GM18873 (cell line): ENCODE results near the gene ZKSCAN8.
"Not testable (repeated sequence)": the region's sequence is repeated elsewhere in the genome, so short reads cannot be mapped to it uniquely, and the experiment has no call there.

Experiments
- ATAC-seq: cut with Tn5 transposase; IDR thresholded peaks from one replicate; pipeline ENCODE4 v1.9.1; 2021; ENCODE audit warnings: mild to moderate bottlenecking, moderate library complexity, moderate number of reproducible peaks; ENCODE audit not compliant: unreplicated experiment, low FRiP score

Gene ZKSCAN8

DNA sequence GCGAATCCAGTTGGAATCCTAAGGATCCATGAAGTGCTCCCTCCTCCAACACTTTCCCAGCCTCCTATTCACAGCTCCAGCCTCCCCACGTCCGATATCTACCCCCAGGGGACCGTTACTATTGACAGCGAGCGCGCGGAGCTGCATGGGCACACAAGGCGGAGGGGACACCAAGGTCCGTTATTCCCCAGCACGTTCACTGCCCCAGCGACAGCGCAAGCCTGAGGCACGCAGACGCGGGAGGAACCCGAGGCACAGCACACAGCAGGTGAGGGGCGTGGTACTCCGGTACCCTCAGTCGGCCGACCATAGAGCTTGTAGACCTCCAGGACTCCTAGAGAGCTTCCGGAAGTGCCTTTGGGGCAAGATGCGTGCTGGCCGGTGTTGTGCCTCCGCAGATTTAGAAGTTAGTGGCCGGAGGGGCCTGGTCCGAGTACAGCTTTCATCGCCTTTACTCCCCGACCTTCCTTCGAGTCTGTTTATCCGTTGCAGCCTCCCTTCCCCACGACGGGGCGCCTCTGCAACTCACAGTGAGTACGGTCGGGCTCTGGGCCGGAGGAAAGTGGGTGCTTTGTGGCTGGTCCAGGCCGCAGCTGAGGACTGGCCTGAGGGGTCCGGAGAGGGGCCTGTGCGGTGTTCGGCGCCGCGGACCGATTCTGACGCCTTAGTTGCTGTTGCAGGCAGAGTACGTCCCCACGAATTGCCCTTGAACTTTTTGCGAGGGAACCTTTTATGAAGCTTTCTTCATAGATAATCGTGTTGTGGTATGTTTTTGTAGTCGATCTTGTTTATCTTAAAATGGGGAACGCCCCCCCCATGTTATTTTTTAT lies at the start of gene ZKSCAN8:
Gene ZKSCAN8, plus strand, starts transcription at position 384 of the 830 bp plus-strand sequence. CDS start 6,525 bp downstream, outside the sequence.
- ATAC-seq, result peak; percentile 64

DNA sequence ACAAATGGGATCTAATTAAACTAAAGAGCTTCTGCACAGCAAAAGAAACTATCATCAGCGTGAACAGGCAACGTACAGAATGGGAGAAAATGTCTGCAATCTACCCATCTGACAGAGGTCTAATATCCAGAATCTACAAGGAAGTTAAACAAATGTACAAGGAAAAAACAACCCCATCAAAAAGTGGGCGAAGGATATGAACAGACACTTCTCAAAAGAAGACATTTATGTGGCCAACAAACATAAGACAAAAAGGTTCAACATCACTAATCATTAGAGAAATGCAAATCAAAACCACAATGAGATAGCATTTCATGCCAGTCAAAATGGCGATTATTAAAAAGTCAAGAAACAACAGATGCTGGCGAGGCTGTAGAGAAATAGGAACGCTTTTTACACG lies 39.5 kb upstream of the ZKSCAN8 start:
- not testable (repeated sequence) for ATAC-seq

DNA sequence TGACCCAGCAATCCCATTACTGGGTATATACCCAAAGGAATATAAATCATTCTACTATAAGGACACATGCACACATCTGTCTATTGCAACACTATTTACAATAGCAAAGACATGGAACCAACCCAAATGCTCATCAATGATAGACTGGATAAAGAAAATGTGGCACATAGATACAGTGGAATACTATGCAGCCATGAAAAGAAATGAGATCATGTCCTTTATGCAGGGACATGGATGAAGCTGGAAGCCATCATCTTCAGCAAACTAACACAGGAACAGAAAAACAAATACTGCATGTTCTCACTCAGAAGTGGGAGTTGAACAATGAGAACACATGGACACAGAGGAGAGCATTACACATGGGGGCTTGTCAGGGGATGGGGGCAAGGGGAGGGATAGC lies 39.0 kb upstream of the ZKSCAN8 start:
- not testable (repeated sequence) for ATAC-seq

DNA sequence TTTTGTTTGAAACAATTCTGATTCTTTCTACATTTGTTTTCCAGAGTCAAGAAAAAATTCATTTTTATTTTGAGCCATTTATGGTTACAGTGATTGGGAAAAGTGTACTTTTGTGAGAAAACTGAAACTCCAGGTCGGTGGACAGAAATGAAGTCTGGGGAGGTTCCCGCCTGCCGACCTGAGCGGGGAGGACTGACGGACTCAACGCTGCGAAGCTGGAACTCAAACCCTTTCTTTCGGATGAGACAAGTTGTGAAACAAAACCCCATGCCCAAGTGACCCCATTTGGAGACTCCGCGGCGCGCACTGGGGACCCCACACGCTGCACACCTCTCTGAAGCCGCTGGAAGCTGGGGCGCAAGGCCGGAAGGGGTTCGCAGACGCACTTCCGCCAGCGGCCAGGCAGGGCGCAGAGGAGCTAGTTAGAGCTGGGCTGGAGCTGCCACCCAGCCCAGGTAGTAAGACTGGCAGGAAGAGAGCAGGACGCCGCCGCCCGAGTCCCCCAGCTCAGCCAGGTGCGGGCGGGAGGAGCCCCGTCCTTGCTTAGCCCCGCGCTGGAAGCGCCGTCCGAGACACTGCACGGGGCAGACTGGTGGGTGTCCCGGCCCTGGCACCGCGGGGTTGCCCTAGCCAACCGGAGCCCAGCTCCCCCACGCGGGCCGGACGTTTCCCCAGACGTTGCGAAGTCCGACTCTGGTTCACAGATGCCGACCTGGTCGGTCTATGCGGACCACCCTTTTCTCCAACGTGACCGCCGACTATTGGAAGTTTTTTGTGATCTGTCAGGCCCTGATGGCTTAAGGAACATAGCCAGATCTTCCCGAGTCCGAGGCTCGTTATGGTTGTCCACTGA lies 37.1 kb upstream of the ZKSCAN8 start:
- ATAC-seq, result peak; percentile 95

DNA sequence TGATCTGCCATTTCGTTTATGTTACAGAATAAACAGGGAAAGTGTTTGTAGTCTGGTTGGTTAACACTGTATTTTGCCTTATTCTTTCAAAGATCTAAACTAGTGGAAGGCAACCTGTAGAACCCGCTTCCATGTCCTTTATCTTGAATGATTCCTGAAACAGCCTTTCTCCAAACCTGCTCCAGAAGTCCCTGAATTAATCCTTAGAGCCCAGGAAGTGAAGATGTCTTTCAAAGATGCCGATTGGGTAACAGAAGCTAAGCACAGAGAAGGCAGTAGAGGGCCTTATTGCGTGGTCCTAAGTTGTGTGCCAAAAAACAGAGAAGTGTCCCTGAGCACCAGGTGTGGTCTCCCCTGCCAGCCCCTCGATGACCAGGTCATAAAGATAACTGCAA lies 36.4 kb upstream of the ZKSCAN8 start:
- peak; percentile 15 for ATAC-seq

DNA sequence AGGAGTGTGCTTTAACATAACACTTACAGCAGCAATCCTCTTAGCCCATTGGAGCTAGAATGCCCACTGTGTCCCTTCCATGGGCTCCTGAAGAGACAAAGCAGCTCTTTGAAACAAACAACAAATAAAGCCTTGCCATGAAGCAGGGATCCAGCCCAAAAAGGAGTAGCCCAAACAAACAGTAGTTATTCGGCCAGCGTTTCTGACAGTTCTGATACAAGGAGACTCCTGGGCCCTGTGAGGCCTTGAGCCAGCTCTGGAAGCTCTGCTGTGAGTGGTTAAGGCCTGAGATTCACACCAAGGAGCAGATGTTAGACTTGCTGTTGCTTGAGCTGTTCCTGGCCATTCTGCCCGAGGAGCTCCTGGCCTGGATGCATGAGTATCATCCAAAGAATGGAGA lies 34.2 kb upstream of the ZKSCAN8 start:
- ATAC-seq, result no peak

DNA sequence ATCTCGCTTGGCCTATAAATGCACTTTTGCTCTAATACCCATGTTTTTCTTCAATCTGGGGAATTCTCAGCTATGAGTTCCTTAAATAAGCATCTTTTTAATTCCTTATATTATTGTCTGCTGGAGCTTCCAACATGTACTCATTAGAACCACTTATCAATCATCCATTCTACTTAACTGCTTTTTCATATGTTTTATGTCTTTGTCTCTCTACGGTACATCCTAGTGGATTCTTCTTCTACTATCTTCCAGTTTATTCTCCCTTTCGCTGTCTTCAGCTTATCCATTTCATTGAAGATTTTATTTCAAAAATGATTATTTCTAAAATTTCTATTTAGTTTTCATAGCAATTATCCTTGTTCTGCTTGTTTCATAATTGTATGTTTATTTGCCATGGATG lies 29.7 kb upstream of the ZKSCAN8 start:
- ATAC-seq, result no peak

DNA sequence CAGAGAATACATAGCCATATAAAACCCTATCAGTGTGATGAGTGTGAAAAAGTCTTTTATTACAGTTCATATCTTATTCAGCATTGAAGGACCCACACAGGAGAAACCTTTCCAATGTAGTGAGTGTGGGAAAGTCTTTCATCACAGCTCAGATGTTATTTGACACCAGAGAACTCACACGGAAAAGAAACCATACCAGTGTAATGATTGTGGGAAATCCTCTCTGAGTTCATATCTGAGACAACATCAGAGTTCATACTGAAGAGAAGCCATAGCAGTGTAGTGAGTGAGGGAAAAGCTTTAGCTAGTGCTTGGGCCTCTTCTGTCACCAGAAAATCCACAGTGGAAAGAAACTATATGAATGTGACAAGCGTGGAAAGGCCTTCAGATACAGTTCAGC lies 25.9 kb upstream of the ZKSCAN8 start:
- no peak for ATAC-seq

DNA sequence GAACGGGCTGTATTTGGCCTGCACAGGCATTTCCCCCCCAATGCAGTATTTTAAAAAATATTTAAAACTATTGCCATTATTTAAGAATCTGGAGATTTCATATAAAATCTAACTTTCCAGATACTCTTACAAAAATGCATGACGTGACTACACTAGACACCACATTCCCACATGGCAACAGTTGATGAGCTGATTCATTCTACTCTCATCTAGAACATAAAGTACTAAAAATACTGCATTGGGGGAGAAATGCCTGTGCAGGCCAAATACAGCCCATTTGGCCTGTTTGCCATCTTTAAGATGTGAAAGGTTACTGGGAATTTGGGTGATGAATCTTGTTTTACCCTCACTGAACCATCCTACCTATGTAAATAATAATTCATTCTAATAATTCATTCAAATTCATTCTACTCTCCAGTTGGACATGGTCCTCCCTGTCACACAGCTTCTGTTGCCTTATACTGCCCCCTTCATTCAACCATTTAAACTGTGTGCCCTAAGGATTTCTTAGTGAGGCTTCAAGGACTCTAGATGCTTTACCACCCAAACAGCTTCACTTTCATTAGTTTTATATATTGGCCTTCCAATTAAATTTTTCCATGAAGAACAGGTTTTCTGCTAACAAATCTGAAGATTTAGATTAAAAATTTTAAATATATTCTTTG lies 24.2 kb upstream of the ZKSCAN8 start:
- no peak for ATAC-seq

DNA sequence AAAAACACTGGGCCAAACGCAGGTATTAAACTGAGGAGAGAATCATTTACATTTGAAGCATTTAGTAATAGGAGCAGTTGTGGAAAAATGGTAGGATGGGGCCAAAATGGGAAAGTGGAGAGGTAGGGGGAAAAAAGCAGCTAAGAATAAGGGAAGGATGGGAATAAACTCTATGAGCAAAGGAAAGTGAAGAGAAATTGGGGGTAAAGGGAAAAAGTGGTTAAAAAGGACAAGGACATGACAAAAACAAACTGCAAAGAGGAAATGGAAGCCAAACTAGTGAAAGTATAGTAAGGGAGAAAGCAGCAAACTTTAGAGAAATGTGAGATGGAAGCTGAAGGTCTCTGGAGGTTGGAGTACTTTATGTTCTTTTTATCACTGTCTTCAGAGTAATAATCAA lies 23.5 kb upstream of the ZKSCAN8 start:
- no peak for ATAC-seq

DNA sequence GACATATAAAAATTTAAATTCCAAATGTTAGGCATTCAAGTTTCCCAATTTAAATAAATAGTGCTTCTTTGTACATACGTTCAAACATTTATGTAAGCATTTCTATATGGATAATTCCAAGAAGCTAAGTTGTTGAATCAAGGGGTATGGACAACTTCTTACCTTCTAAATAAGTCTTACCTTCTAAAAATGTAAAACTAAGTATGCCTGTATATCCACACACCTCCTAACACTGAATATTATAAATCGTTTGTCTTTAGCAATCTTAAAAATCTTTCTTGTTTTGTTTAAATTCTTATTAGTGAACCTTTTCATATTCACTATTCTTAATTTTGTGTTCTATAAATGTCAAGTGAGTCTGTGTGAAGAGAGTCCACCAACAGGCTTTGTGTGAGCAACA lies 19.8 kb upstream of the ZKSCAN8 start:
- no peak for ATAC-seq

DNA sequence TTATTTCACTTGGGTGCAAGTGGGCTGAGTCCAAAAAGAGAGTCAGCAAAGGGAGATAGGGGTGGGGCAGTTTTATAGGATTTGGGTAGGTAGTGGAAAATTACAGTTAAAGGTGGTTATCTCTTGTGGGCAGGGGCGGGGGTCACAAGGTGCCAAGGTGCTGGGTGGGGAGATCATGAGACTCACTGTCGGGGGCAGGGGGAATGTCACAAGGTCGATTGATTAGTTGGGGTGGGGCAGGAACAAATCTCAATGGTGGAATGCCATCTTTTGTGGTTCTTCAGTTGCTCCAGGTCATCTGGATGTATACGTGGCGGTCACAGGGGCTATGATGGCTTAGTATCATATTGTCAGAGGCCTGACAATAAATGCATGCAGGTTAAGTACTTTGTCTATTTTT lies 19.4 kb upstream of the ZKSCAN8 start:
- ATAC-seq, result not testable (repeated sequence)

DNA sequence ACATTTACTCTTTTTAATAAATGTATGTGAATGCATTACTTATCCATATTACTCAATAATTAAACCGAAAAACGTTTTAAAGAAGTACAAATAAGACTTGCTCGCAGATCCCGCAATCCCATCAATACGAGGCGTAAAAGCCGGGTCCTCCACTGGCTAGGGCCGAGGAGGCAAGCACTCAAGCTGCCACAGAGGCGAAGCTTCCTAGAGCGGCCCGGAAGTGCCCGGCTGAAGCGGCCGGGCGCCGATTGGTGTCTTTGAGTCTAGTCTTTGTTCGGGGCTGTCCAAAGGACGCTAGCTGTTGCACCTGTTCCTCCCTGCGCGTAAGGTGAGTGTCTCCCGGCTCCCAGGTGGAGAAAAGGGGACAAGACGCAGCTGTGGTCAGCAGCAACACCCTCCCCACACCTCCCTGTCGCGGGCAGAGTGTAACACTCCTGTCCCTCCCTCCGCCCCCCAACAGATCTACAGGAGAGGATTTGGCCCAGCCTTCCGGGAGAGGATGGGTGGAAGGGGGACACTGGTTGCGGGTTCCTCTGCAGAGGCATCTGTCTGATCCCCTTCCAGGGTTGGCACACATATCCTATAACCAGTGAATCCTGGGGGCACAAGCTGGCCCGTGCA lies 17.2 kb upstream of the ZKSCAN8 start, which contains the start of gene ZSCAN16:
Gene ZSCAN16, plus strand, starts transcription at position 260 of the 621 bp plus-strand sequence. CDS start 835 bp downstream, outside the sequence.
- peak; percentile 71 for ATAC-seq

DNA sequence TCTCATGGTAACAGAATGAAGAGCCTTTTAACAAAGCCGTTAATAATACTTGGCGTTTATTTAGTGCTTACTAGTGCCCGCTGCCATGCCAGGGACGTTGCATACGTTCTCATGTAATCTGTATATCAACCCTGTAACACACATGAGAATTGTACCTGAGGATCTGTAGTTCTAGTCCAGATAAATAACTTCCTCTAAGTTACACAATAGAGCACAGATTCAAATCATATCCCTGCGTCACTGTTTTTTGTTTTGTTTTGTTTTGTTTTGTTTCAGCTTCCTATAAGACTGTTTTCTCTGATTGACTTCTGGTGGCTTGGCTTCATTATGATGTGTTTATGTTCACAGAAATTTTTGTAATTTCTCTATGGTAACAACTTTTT lies 16.7 kb upstream of the ZKSCAN8 start:
- peak; percentile 15 for ATAC-seq

DNA sequence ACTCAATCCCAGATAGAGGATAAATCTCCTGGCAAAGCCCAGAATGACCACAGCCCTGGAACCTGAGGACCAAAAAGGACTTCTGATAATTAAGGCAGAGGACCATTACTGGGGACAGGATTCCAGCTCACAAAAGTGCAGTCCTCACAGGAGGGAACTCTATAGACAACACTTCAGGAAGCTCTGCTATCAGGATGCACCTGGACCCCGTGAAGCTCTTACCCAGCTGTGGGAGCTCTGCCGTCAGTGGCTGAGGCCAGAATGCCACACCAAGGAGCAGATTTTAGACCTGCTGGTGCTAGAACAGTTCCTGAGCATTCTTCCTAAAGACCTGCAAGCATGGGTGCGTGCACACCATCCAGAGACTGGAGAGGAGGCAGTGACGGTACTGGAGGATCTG lies 16.3 kb upstream of the ZKSCAN8 start:
- ATAC-seq, result no peak

DNA sequence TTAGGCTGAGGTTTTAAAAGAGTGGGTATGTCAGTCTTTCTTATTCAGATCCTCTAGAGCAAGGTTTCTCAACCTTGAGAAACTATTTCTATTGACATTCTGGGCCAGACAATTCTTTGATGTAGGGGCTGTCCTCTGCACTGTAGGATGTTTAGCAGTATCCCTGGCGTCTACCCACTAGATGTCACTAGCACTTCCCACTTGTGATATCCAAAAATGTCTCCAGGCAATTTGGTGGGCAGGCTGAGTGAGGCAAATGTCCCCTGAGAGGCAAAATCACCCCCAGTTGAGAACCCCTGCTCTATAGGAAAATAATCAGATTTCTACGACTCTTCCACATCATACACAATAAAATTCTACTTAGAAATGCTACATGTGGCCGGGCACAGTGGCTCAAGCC lies 7.7 kb upstream of the ZKSCAN8 start:
- no peak for ATAC-seq

DNA sequence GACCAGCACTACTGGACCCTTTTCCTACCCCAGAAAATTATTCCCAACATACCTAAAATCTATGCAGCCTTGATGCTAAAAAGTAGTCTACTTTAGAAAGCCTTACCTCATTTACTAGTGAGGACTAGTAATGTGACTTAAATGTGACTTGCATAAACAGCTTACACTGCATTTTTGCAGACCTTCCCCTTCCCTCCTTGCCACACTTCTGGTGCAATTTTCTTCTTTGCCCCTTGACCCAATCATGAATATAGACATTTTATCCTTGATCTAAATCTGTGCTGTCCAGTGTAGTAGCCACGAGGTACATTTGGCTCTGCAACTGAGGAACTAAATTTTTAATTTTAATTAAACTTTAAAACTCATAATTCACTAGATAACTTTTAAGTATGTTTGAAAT lies 7.0 kb upstream of the ZKSCAN8 start:
- no peak for ATAC-seq

DNA sequence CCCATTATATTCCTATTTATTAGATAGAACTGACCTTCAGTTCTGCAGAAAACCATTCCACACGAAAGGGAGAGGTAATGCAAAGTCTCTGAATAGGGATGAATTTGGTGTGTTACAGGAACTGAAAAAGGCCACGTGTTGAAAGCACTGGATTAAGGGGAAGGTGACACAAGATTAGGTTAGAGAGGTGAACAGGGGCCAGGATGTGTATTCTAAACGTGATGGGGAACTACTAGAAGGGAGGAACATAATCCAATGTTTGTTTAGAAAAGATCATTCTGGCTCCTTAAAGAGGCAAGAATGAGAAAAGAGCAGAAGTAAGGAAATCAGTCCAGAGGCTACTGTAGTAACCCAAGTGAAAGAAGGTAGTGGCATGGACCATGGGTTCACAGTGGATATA lies 6.3 kb upstream of the ZKSCAN8 start:
- ATAC-seq, result no peak

DNA sequence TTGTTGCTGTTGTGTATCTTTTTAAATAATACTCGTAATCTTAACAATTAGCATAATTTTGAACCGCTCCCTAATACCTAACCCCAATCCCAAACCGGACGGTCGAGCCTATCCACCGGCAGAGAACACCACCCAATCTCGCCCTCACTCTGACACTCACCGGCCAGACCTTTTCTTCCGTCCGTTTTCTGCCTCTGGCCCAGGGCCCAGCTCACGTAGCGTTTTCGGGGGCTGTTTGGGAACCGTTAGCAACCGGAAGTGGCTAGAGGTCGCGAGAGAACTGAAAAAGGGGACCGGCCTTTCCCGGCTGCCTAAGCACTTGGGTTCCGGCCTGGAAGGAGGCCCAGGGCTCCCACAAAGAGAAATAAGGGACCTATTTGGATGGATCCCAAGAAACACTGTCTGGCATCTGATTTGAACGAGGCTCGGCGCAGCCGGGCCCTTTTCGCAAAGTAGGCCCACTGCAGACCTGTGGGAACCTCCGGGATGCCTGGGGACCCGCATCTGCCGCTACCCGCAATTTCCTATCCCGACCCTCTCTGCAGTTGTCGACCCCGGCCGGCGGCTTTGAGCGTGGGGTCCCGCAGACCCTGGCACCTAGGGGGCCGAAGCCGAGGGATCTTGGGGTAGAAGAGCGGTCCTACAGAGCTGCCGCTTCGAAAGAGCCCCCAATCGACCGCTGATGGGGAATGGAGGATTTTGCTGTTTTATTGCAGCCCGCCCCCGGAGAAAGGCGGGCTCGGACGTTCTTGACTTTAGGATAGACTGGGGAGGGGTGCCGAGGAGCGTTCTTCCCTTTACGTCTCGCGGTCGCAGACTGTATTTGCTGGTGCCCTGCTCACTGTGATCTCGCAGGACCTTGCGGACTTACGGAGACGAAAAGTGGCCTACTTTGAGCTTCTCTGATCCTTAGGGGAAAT lies 4.8 kb upstream of the ZKSCAN8 start:
- no peak for ATAC-seq
